Measurements from ENCODE around the gene ITGB6.
A peak's percentile ranks its signal among the peaks of the same experiment; 100 is the strongest.

Gene ITGB6

GRCh38 chr2:160225722-160226121 is 25.6 kb upstream of the ITGB6 start:
- DNase-seq, result no peak
- no peak overlapping the region for H3K9ac ChIP-seq (ENCODE audit: low read depth, low read length)
- no peaks in the 10 kb centered on the region for H4K20me1 ChIP-seq (ENCODE audit: insufficient read depth, low read length)
- no peak overlapping the region for H3K4me3 ChIP-seq (ENCODE audit: low read depth in 1 of 2, low read length in 2 of 2)
- no peaks in the 10 kb centered on the region for H3K27me3 ChIP-seq (ENCODE audit: insufficient read depth, low read length, poor library complexity)
- no peak overlapping the region for H3K27ac ChIP-seq (ENCODE audit: low read length)
- TF ChIP-seq EZH2 (IDR thresholded peaks at IDR 0.05; ENCODE audit: borderline replicate concordance, low read depth, low read length, severe bottlenecking) (no peak), CTCF (IDR thresholded peaks at IDR 0.05; ENCODE audit: borderline replicate concordance, extremely low read depth, low read length, poor library complexity, severe bottlenecking) (no peak)
- H3K36me3 ChIP-seq (ENCODE audit: insufficient read depth, low read length), result no peaks in the 10 kb centered on the region
- no peaks in the 10 kb centered on the region for H3K79me2 ChIP-seq (ENCODE audit: insufficient read depth, low read length)
- H2AFZ ChIP-seq (ENCODE audit: low read depth, low read length), result no peak overlapping the region
- H3K9me3 ChIP-seq (ENCODE audit: insufficient read depth, low read length, severe bottlenecking), result no peaks in the 10 kb centered on the region
- H3K4me2 ChIP-seq (ENCODE audit: insufficient read depth, low read length), result no peak overlapping the region
- no peak for ATAC-seq (ENCODE audit: insufficient read depth, low read depth)
- H3K4me1 ChIP-seq (ENCODE audit: insufficient read depth, low read length), result peaks cover 12% of the 10 kb centered on the region

DNA sequence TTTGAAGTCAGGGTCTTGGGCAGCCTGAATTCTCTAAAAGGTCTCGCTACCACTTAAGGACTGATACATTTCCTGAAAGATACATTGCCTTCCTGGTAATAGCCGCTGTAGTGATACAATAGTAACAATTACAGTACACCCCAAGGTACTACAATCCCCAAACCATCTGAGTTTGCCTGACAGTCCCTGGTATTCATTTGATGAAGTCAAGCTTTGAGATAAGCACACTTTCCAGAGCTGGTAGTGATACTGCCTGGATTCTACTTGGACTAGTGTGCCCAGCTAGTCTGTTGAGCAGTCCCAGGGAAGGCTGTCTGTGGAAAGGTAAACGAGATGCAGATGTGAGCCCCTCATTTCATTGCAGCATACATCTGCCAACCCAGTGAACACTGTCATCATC is 24.4 kb upstream of the ITGB6 start:
- no peaks in the 10 kb centered on the region for H4K20me1 ChIP-seq (ENCODE audit: insufficient read depth, low read length)
- no peak overlapping the region for H3K4me3 ChIP-seq (ENCODE audit: low read depth in 1 of 2, low read length in 2 of 2)
- DNase-seq, result no peak
- peaks cover 24% of the 10 kb centered on the region for H3K4me1 ChIP-seq (ENCODE audit: insufficient read depth, low read length)
- no peaks in the 10 kb centered on the region for H3K9me3 ChIP-seq (ENCODE audit: insufficient read depth, low read length, severe bottlenecking)
- no peak overlapping the region for H3K4me2 ChIP-seq (ENCODE audit: insufficient read depth, low read length)
- no peak overlapping the region for H2AFZ ChIP-seq (ENCODE audit: low read depth, low read length)
- H3K79me2 ChIP-seq (ENCODE audit: insufficient read depth, low read length), result no peaks in the 10 kb centered on the region
- H3K27ac ChIP-seq (ENCODE audit: low read length), result no peak overlapping the region
- H3K27me3 ChIP-seq (ENCODE audit: insufficient read depth, low read length, poor library complexity), result no peaks in the 10 kb centered on the region
- ATAC-seq (ENCODE audit: insufficient read depth, low read depth), result no peak
- TF ChIP-seq EZH2 (IDR thresholded peaks at IDR 0.05; ENCODE audit: borderline replicate concordance, low read depth, low read length, severe bottlenecking), result no peak
- TF ChIP-seq CTCF (IDR thresholded peaks at IDR 0.05; ENCODE audit: borderline replicate concordance, extremely low read depth, low read length, poor library complexity, severe bottlenecking), result no peak
- no peaks in the 10 kb centered on the region for H3K36me3 ChIP-seq (ENCODE audit: insufficient read depth, low read length)
- H3K9ac ChIP-seq (ENCODE audit: low read depth, low read length), result no peak overlapping the region

DNA sequence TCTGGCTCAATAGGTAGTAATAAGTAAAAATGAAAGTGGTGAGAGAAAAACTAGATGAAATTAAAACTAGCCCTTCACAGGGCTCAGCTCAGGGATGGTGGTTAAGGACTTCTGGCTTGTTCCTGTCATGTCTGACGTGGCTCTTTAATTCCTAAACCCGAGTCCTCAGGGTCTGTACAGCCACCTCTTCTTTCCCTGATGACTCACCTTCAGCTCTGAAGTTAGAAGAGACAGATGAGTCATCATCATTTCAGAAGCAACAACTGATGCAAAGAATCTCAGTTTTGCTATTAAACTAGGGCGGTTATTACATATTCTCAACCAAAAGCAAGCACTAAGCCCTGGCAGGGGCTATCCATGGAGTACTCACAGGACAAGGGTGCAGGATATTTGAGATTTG is 24.0 kb upstream of the ITGB6 start:
- Histone ChIP-seq H3K4me2 (ENCODE audit: insufficient read depth, low read length) (no peak overlapping the region), H2AFZ (ENCODE audit: low read depth, low read length) (no peak overlapping the region), H3K36me3 (ENCODE audit: insufficient read depth, low read length) (no peaks in the 10 kb centered on the region), H3K4me3 (ENCODE audit: low read depth in 1 of 2, low read length in 2 of 2) (no peak overlapping the region), H3K4me1 (ENCODE audit: insufficient read depth, low read length) (peaks cover 28% of the 10 kb centered on the region), H4K20me1 (ENCODE audit: insufficient read depth, low read length) (no peaks in the 10 kb centered on the region), H3K27ac (ENCODE audit: low read length) (no peak overlapping the region), H3K9ac (ENCODE audit: low read depth, low read length) (no peak overlapping the region), H3K9me3 (ENCODE audit: insufficient read depth, low read length, severe bottlenecking) (no peaks in the 10 kb centered on the region), H3K27me3 (ENCODE audit: insufficient read depth, low read length, poor library complexity) (no peaks in the 10 kb centered on the region), H3K79me2 (ENCODE audit: insufficient read depth, low read length) (no peaks in the 10 kb centered on the region)
- TF ChIP-seq EZH2 (IDR thresholded peaks at IDR 0.05; ENCODE audit: borderline replicate concordance, low read depth, low read length, severe bottlenecking) (no peak), CTCF (IDR thresholded peaks at IDR 0.05; ENCODE audit: borderline replicate concordance, extremely low read depth, low read length, poor library complexity, severe bottlenecking) (no peak)
- ATAC-seq (ENCODE audit: insufficient read depth, low read depth), result peak; percentile 58
- no peak for DNase-seq

DNA sequence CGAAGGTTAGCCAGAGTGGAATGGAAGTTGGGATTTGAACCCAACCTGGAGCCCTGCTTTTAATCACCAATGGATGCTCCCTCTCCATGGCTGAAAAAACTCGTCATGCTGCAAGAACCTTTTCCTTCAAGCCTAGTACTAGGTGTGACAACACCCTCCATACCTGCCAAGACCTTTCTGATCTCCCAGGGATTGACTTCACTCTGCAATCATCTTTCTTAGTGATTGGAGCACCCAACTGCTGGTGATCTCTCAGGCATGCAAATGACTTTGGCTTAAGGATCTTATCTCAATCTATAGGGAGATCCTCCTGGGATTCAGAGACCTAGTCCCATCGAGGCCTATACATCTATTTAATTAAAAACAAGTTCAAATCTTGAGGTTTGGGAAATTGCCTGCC is 23.5 kb upstream of the ITGB6 start:
- no peak for TF ChIP-seq CTCF (IDR thresholded peaks at IDR 0.05; ENCODE audit: borderline replicate concordance, extremely low read depth, low read length, poor library complexity, severe bottlenecking)
- no peak for TF ChIP-seq EZH2 (IDR thresholded peaks at IDR 0.05; ENCODE audit: borderline replicate concordance, low read depth, low read length, severe bottlenecking)

More for the DNA sequence above, 23.5 kb upstream of the ITGB6 start:
- no peak for DNase-seq
- Histone ChIP-seq H3K9ac (ENCODE audit: low read depth, low read length) (no peak overlapping the region), H3K9me3 (ENCODE audit: insufficient read depth, low read length, severe bottlenecking) (no peaks in the 10 kb centered on the region), H3K4me1 (ENCODE audit: insufficient read depth, low read length) (peaks cover 28% of the 10 kb centered on the region), H3K27ac (ENCODE audit: low read length) (no peak overlapping the region), H2AFZ (ENCODE audit: low read depth, low read length) (no peak overlapping the region), H3K4me2 (ENCODE audit: insufficient read depth, low read length) (no peak overlapping the region), H4K20me1 (ENCODE audit: insufficient read depth, low read length) (no peaks in the 10 kb centered on the region), H3K79me2 (ENCODE audit: insufficient read depth, low read length) (no peaks in the 10 kb centered on the region), H3K4me3 (ENCODE audit: low read depth in 1 of 2, low read length in 2 of 2) (no peak overlapping the region), H3K27me3 (ENCODE audit: insufficient read depth, low read length, poor library complexity) (no peaks in the 10 kb centered on the region), H3K36me3 (ENCODE audit: insufficient read depth, low read length) (no peaks in the 10 kb centered on the region)
- no peak for ATAC-seq (ENCODE audit: insufficient read depth, low read depth)
